HEK293 (cell line): Measurements from ENCODE around the gene PREB.

ENCODE experiments used
- CTCF ChIA-PET: fragments of 350-600 bp; formaldehyde crosslinking; extraction: SDS; loops from one replicate; lab custom pipeline; 2021; ENCODE audit warnings: antibody characterized with exemption; lab: Yijun Ruan, JAX
- POLR2A ChIA-PET: fragments of 300-600 bp; formaldehyde crosslinking; extraction: SDS; loops from one replicate; lab custom pipeline; 2020; ENCODE audit warnings: antibody characterized with exemption, inconsistent platforms; lab: Yijun Ruan, JAX
- H3K27ac ChIP-seq: fragments of 200-500 bp; sonication (Bioruptor generic); 2 replicates; pipeline ENCODE4 v1.5.1; 2014; ENCODE audit warnings: low read depth, low read length, control low read depth, inconsistent platforms; ENCODE audit errors: extremely low read depth
- H3K36me3 ChIP-seq, 2 experiments: fragments of 200-500 bp in 1 of 2; sonication (Bioruptor generic) in 1 of 2; 1 replicate in 1 of 2; 2 replicates in 1 of 2; pipeline ENCODE4 v1.5.1; 2014 to 2017; ENCODE audit warnings: inconsistent platforms in 2 of 2, low read length in 2 of 2; ENCODE audit not compliant: control insufficient read depth in 2 of 2, insufficient read depth in 1 of 2
- H3K4me1 ChIP-seq: fragments of 200-500 bp; sonication (Bioruptor generic); 2 replicates; pipeline ENCODE4 v1.5.1; 2014; ENCODE audit warnings: mild to moderate bottlenecking, low read length, inconsistent platforms; ENCODE audit not compliant: control insufficient read depth, insufficient read depth
- H3K4me3 ChIP-seq: 2 replicates; pipeline ENCODE4 v1.5.1; 2011; ENCODE audit warnings: low read depth, mild to moderate bottlenecking, control low read depth, low read length, moderate library complexity
- H3K9me3 ChIP-seq: fragments of 200-500 bp; sonication (Bioruptor generic); 2 replicates; pipeline ENCODE4 v1.5.1; 2014; ENCODE audit warnings: low read depth, low read length, inconsistent platforms; ENCODE audit not compliant: control insufficient read depth, insufficient read depth
- ATF2 ChIP-seq: fragments of 450-650 bp; formaldehyde crosslinking; IDR thresholded peaks from 2 replicates; pipeline ENCODE4 v1.5.1; 2016; ENCODE audit warnings: missing biosample characterization, missing genetic modification characterization, low read depth
- CTCF ChIP-seq: fragments of 450-650 bp; formaldehyde crosslinking; IDR thresholded peaks from 2 replicates; pipeline ENCODE4 v1.5.1; 2016; ENCODE audit warnings: missing biosample characterization, missing genetic modification characterization
- GLIS2 ChIP-seq: fragments of 450-650 bp; formaldehyde crosslinking; IDR thresholded peaks from 2 replicates; pipeline ENCODE4 v1.5.1; 2016; ENCODE audit warnings: missing biosample characterization, missing genetic modification characterization
- HOXC10 ChIP-seq: sonication (generic); formaldehyde crosslinking; IDR thresholded peaks from 2 replicates; pipeline ENCODE4 v1.8.1; 2023; ENCODE audit warnings: mild to moderate bottlenecking, missing genetic modification reagents
- PATZ1 ChIP-seq: fragments of 450-650 bp; formaldehyde crosslinking; IDR thresholded peaks from 2 replicates; pipeline ENCODE4 v1.5.1; 2016; ENCODE audit warnings: missing biosample characterization, missing genetic modification characterization
- SP2 ChIP-seq: fragments of 450-650 bp; formaldehyde crosslinking; IDR thresholded peaks from 2 replicates; pipeline ENCODE4 v1.5.1; 2016; ENCODE audit warnings: missing biosample characterization, missing genetic modification characterization
- WT1 ChIP-seq: fragments of 450-650 bp; formaldehyde crosslinking; IDR thresholded peaks from 2 replicates; pipeline ENCODE4 v1.5.1; 2016; ENCODE audit warnings: missing biosample characterization, missing genetic modification characterization
- ZBTB26 ChIP-seq: fragments of 450-650 bp; formaldehyde crosslinking; optimal IDR thresholded peaks from 2 replicates; pipeline ENCODE3; 2016; ENCODE audit warnings: missing biosample characterization, mild to moderate bottlenecking, missing genetic modification characterization
- ZBTB6 ChIP-seq: fragments of 450-650 bp; formaldehyde crosslinking; IDR thresholded peaks from 2 replicates; pipeline ENCODE4 v1.5.1; 2017; ENCODE audit warnings: missing biosample characterization, missing genetic modification characterization
- ZBTB8A ChIP-seq: fragments of 450-650 bp; formaldehyde crosslinking; IDR thresholded peaks from 2 replicates; pipeline ENCODE4 v1.5.1; 2016; ENCODE audit warnings: missing biosample characterization, missing genetic modification characterization
- ZEB2 ChIP-seq: fragments of 450-650 bp; formaldehyde crosslinking; IDR thresholded peaks from 2 replicates; pipeline ENCODE4 v1.5.1; 2016; ENCODE audit warnings: missing biosample characterization, missing genetic modification characterization
- ZFHX2 ChIP-seq: fragments of 450-650 bp; formaldehyde crosslinking; conservative IDR thresholded peaks from 2 replicates; pipeline ENCODE4 v1.5.1; 2016; ENCODE audit warnings: missing biosample characterization, missing genetic modification characterization
- ZNF10 ChIP-seq: fragments of 450-650 bp; formaldehyde crosslinking; IDR thresholded peaks from 2 replicates; pipeline ENCODE4 v1.5.1; 2017; ENCODE audit warnings: missing biosample characterization, missing genetic modification characterization
- ZNF114 ChIP-seq: fragments of 450-650 bp; formaldehyde crosslinking; IDR thresholded peaks from 2 replicates; pipeline ENCODE4 v1.5.0; 2017; ENCODE audit warnings: missing biosample characterization, missing genetic modification characterization
- ZNF174 ChIP-seq: fragments of 450-650 bp; formaldehyde crosslinking; IDR thresholded peaks from 2 replicates; pipeline ENCODE4 v1.5.0; 2017; ENCODE audit warnings: missing biosample characterization, mild to moderate bottlenecking, missing genetic modification characterization
- ZNF335 ChIP-seq: fragments of 450-650 bp; formaldehyde crosslinking; conservative IDR thresholded peaks from 2 replicates; pipeline ENCODE4 v1.5.1; 2016; ENCODE audit warnings: missing biosample characterization, missing genetic modification characterization
- ZNF394 ChIP-seq: fragments of 450-650 bp; formaldehyde crosslinking; IDR thresholded peaks from 2 replicates; pipeline ENCODE4 v1.5.1; 2016; ENCODE audit warnings: missing biosample characterization, missing genetic modification characterization, mild to moderate bottlenecking, moderate library complexity, borderline replicate concordance
- ZNF658 ChIP-seq: fragments of 450-650 bp; formaldehyde crosslinking; IDR thresholded peaks from 2 replicates; pipeline ENCODE4; 2016; ENCODE audit warnings: missing biosample characterization, missing genetic modification characterization
- ZNF660 ChIP-seq: fragments of 450-650 bp; IDR thresholded peaks from 2 replicates; pipeline ENCODE4 v1.5.1; 2018; ENCODE audit warnings: missing biosample characterization, mild to moderate bottlenecking, missing genetic modification characterization
- ZNF692 ChIP-seq: fragments of 450-650 bp; formaldehyde crosslinking; IDR thresholded peaks from 2 replicates; pipeline ENCODE4 v1.5.1; 2016; ENCODE audit warnings: missing biosample characterization, missing genetic modification characterization
- ZNF76 ChIP-seq: fragments of 450-650 bp; formaldehyde crosslinking; IDR thresholded peaks from 2 replicates; pipeline ENCODE4; 2016; ENCODE audit warnings: low read depth, missing biosample characterization, missing genetic modification characterization, borderline replicate concordance
- ZNF785 ChIP-seq: fragments of 450-650 bp; formaldehyde crosslinking; IDR thresholded peaks from 2 replicates; pipeline ENCODE4 v1.5.1; 2016; ENCODE audit warnings: missing biosample characterization, missing genetic modification characterization
- ZSCAN30 ChIP-seq: fragments of 450-650 bp; IDR thresholded peaks from 2 replicates; pipeline ENCODE4 v1.5.1; 2018; ENCODE audit warnings: missing biosample characterization, mild to moderate bottlenecking, missing genetic modification characterization, moderate library complexity

The PREB gene

GRCh38 chr2:27086724-27087593, 47.5 kb downstream of the PREB start, which contains the start of gene KHK (continued):
- TF ChIP-seq ATF2: no peak
- TF ChIP-seq ZNF10 (tag by site-specific recombination): no peak
- no peak for TF ChIP-seq ZNF114 (tag by site-specific recombination)
- TF ChIP-seq ZNF658 (tag by site-specific recombination): no peak
- TF ChIP-seq ZNF785 (tag by site-specific recombination): no peak
- no peak for TF ChIP-seq WT1 (tag by site-specific recombination)
- TF ChIP-seq ZNF394 (tag by site-specific recombination): peak; percentile 86
- TF ChIP-seq, all 188 proteins: peak for 19

- peaks cover 0 to 7% of the 10 kb centered on the region in 2 experiments; a peak in 1 of 3 replicates for H3K36me3 ChIP-seq
- H3K4me1 ChIP-seq: peaks cover 8% of the 10 kb centered on the region
- CTCF ChIA-PET: interaction anchor here (0.6 to 3.3 kb wide), 8 partner anchors 12 to 897 kb away, joined by 3 to 44 read pairs (median 4); no protein-coding TSS in a partner anchor
- POLR2A ChIA-PET: interaction anchor here (0.8 to 2.8 kb wide), 4 partner anchors 10 to 124 kb away, joined by 3 to 11 read pairs (median 5); partner anchors contain the start of genes AGBL5 and OST4
- peak overlapping the region; percentile 46 for H3K4me3 ChIP-seq
- H3K9me3 ChIP-seq: no peaks in the 10 kb centered on the region
- peak overlapping the region; percentile 72 for H3K27ac ChIP-seq
- TF ChIP-seq ZFHX2 (tag by site-specific recombination) (peak; percentile 54), ZSCAN30 (peak; percentile 82), ZNF10 (tag by site-specific recombination) (peak; percentile 63; the same call in 1 of the 2 replicates), ZNF76 (tag by site-specific recombination) (0 out of 2 replicates have a peak, but pooled peaks have one; percentile 12), CTCF (tag by site-specific recombination) (peak; percentile 71), SP2 (tag by site-specific recombination) (0 out of 2 replicates have a peak, but pooled peaks have one; percentile 12), ZNF692 (tag by site-specific recombination) (0 out of 2 replicates have a peak, but pooled peaks have one; percentile 11), PATZ1 (tag by site-specific recombination) (0 out of 2 replicates have a peak, but pooled peaks have one; percentile 17), GLIS2 (tag by site-specific recombination) (peak; percentile 64), ZNF660 (tag by site-specific recombination) (peak; percentile 62; the same call in 1 of the 2 replicates), ZBTB8A (peak; percentile 90), ZNF335 (tag by site-specific recombination) (peak; percentile 82; the same call in 1 of the 2 replicates), ZBTB26 (tag by site-specific recombination) (peak; percentile 65), ZBTB6 (tag by site-specific recombination) (peak; percentile 86; the same call in 1 of the 2 replicates), ZNF174 (tag by site-specific recombination) (no peak), HOXC10 (CRISPR knock-in tag) (0 out of 2 replicates have a peak, but pooled peaks have one; percentile 55), ZEB2 (no peak)
These were observed 48.2 kb downstream of the PREB start for GRCh38 chr2:27086090-27086723.
